Liver (tissue), 9 donors: Measurements from ENCODE around the gene DDB1. TPM values are rescaled to one million over a fixed set of nuclear protein-coding genes. Genes with fewer than 3 reads are reported as not detected.

Experiments
- DNase-seq: peaks from one replicate; pipeline ENCODE4 v3.0.0-alpha.2; 2017; ENCODE audit warnings: low spot score
- H3K27ac ChIP-seq, 2 donors: one replicate each; pipeline ENCODE4 v1.7.0; 2013; ENCODE audit warnings: inconsistent platforms in 2 of 2, low read length in 2 of 2, control low read depth in 1 of 2, low read depth in 1 of 2, mild to moderate bottlenecking in 1 of 2
- H3K27me3 ChIP-seq, 4 donors: one replicate each; pipeline versions ENCODE4 v1.6.1 to v1.7.0; 2013; ENCODE audit warnings: low read length in 3 of 4, inconsistent platforms in 1 of 4, mild to moderate bottlenecking in 1 of 4, moderate library complexity in 1 of 4; ENCODE audit not compliant: control insufficient read depth in 4 of 4, insufficient read depth in 4 of 4
- H3K36me3 ChIP-seq, 4 donors: one replicate each; pipeline versions ENCODE4 v1.6.1 to v1.7.0; 2013; ENCODE audit warnings: low read length in 3 of 4, mild to moderate bottlenecking in 3 of 4, low read depth in 1 of 4, moderate library complexity in 1 of 4; ENCODE audit not compliant: control insufficient read depth in 4 of 4, insufficient read depth in 3 of 4
- H3K4me1 ChIP-seq, 4 donors: one replicate each; pipeline versions ENCODE4 v1.6.1 to v1.7.0; 2013; ENCODE audit warnings: low read length in 3 of 4, mild to moderate bottlenecking in 3 of 4, moderate library complexity in 1 of 4; ENCODE audit not compliant: control insufficient read depth in 4 of 4, insufficient read depth in 4 of 4
- H3K4me3 ChIP-seq, 3 donors: one replicate each; pipeline versions ENCODE4 v1.6.1 to v1.7.0; 2013; ENCODE audit warnings: low read length in 3 of 3, control low read depth in 1 of 3, low read depth in 1 of 3, mild to moderate bottlenecking in 1 of 3
- H3K9ac ChIP-seq, 2 donors: one replicate each; pipeline ENCODE4 v1.7.0; 2013; ENCODE audit warnings: low read length in 2 of 2, mild to moderate bottlenecking in 2 of 2, moderate library complexity in 2 of 2, control low read depth in 1 of 2, low read depth in 1 of 2
- H3K9me3 ChIP-seq, 4 donors: one replicate each; pipeline versions ENCODE4 v1.6.1 to v1.7.0; 2013; ENCODE audit warnings: low read length in 3 of 4; ENCODE audit not compliant: control insufficient read depth in 4 of 4
- ATF3 ChIP-seq: IDR thresholded peaks from 2 replicates; pipeline ENCODE4 v1.6.1; 2016; ENCODE audit warnings: antibody characterized with exemption
- CTCF ChIP-seq: fragments of 150-350 bp; IDR thresholded peaks from 2 replicates; pipeline ENCODE4 v1.5.1; 2017; ENCODE audit warnings: improper control_type of control experiment, low read depth, low read length; ENCODE audit not compliant: missing input control
- EGR1 ChIP-seq, 2 donors: IDR thresholded peaks; 2 replicates each; pipeline ENCODE4 v1.6.1; 2016 to 2018; ENCODE audit warnings: antibody characterized with exemption in 2 of 2, low read depth in 2 of 2
- FOXA1 ChIP-seq: IDR thresholded peaks from 2 replicates; pipeline ENCODE4 v1.6.1; 2016; ENCODE audit warnings: antibody characterized with exemption
- FOXA2 ChIP-seq: IDR thresholded peaks from 2 replicates; pipeline ENCODE4 v1.6.1; 2016; ENCODE audit warnings: antibody characterized with exemption
- GABPA ChIP-seq, 2 donors: IDR thresholded peaks in 1 of 2; conservative IDR thresholded peaks in 1 of 2; 2 replicates each; pipeline ENCODE4 v1.6.1; 2016; ENCODE audit warnings: antibody characterized with exemption in 2 of 2, mild to moderate bottlenecking in 1 of 2, moderate library complexity in 1 of 2
- HNF4A ChIP-seq, 2 donors: conservative IDR thresholded peaks; 2 replicates each; pipeline ENCODE4 v1.6.1; 2016; ENCODE audit warnings: antibody characterized with exemption in 2 of 2, mild to moderate bottlenecking in 2 of 2
- HNF4G ChIP-seq: IDR thresholded peaks from 2 replicates; pipeline ENCODE4 v1.6.1; 2016; ENCODE audit warnings: antibody characterized with exemption
- JUND ChIP-seq, 2 donors: IDR thresholded peaks; 2 replicates each; pipeline ENCODE4 v1.6.1; 2016; ENCODE audit warnings: antibody characterized with exemption in 2 of 2
- MAX ChIP-seq: IDR thresholded peaks from 2 replicates; pipeline ENCODE4 v1.6.1; 2016; ENCODE audit warnings: antibody characterized with exemption
- NR2F2 ChIP-seq: IDR thresholded peaks from 2 replicates; pipeline ENCODE4 v1.6.1; 2016; ENCODE audit warnings: antibody characterized with exemption
- RAD21 ChIP-seq, 2 donors: IDR thresholded peaks; 2 replicates each; pipeline ENCODE4 v1.6.1; 2016; ENCODE audit warnings: antibody characterized with exemption in 2 of 2, mild to moderate bottlenecking in 2 of 2
- REST ChIP-seq: IDR thresholded peaks from 2 replicates; pipeline ENCODE4 v1.6.1; 2016; ENCODE audit warnings: antibody characterized with exemption, mild to moderate bottlenecking
- RXRA ChIP-seq, 2 donors: IDR thresholded peaks; 2 replicates each; pipeline ENCODE4 v1.6.1; 2017 to 2018; ENCODE audit warnings: antibody characterized with exemption in 2 of 2, mild to moderate bottlenecking in 1 of 2
- SP1 ChIP-seq: IDR thresholded peaks from 2 replicates; pipeline ENCODE4 v1.6.1; 2018; ENCODE audit warnings: antibody characterized with exemption, mild to moderate bottlenecking
- TAF1 ChIP-seq: conservative IDR thresholded peaks from 2 replicates; pipeline ENCODE4 v1.6.1; 2016; ENCODE audit warnings: antibody characterized with exemption, mild to moderate bottlenecking
- YY1 ChIP-seq: IDR thresholded peaks from 2 replicates; pipeline ENCODE4 v1.6.1; 2016; ENCODE audit warnings: antibody characterized with exemption, mild to moderate bottlenecking
- ZBTB33 ChIP-seq: IDR thresholded peaks from 2 replicates; pipeline ENCODE4 v1.6.1; 2016; ENCODE audit warnings: antibody characterized with exemption
- whole genome bisulfite sequencing: extraction: QIAGEN DNeasy Blood & Tissue Kit; methylation state at CpG from one replicate; pipeline ENCODE4 v1.1.7; 2013; 5-methylcytosine and 5-hydroxymethylcytosine counted together
- polyA plus RNA-seq, 2 donors: library from polyadenylated mRNA; stranded (reverse) in 1 of 2; unstranded in 1 of 2; fragments of 200-250 nt in 1 of 2; fragments of >200 nt in 1 of 2; fragmentation: Nextera tagmentation in 1 of 2; extraction: Ambion mirVana in 1 of 2; gene quantifications; one replicate each; pipeline versions ENCODE4 v1.2.1 to v1.2.3, GENCODE V29; 2013 to 2015
- total RNA-seq, 2 donors: library from RNA; depleted of rRNA; stranded (reverse); fragments of >200 nt; gene quantifications; one replicate each; pipeline ENCODE4 v1.2.3, GENCODE V29; 2014
- donor health status: healthy.
- donor health status: healthy.
- donor health status: healthy.
- donor health status: healthy.
- donor health status: healthy.

Gene DDB1
- total and polyA plus RNA-seq, 4 donors: 37.5 to 146 (median 88.9) TPM

- no peak for DNase-seq
- Histone ChIP-seq H3K4me3 (peak overlapping the region; percentile 81 to 93 (median 88)), H3K27ac (peak overlapping the region; percentile 83 to 94), H3K36me3 (peaks cover 3 to 19% (median 10%) of the 10 kb centered on the region in 4 donors), H3K9me3 (no peaks in the 10 kb centered on the region), H3K27me3 (no peaks in the 10 kb centered on the region), H3K9ac (peak overlapping the region; percentile 51 to 87), H3K4me1 (peaks cover 3 to 47% (median 37%) of the 10 kb centered on the region in 4 donors)
- 13% methylated on average over 19 of the region's 19 CpGs for WGBS
- TF ChIP-seq CTCF (no peak), SP1 (no peak), ATF3 (no peak), RXRA (IDR thresholded peaks at IDR 0.05) (no peak), YY1 (no peak), TAF1 (no peak), FOXA1 (no peak), FOXA2 (no peak), MAX (no peak), ZBTB33 (no peak), GABPA (IDR thresholded peaks at IDR 0.05 in 1 of 2, conservative IDR thresholded peaks at IDR 0.05 in 1 of 2) (no peak), RAD21 (IDR thresholded peaks at IDR 0.05) (no peak), HNF4G (no peak), JUND (IDR thresholded peaks at IDR 0.05) (no peak), NR2F2 (no peak), REST (no peak), HNF4A (conservative IDR thresholded peaks at IDR 0.05) (no peak), EGR1 (IDR thresholded peaks at IDR 0.05; ENCODE audit: low read depth in 2 of 2) (no peak)
These were observed 887 bp upstream of the DDB1 start for GRCh38 chr11:61333550-61334433.
